OCI-LY7 (cell line): Measurements from ENCODE around the gene CELF2.

Source experiments
- CTCF ChIP-seq: fragments of 200-600 bp; sonication (generic); conservative IDR thresholded peaks from 2 replicates; pipeline ENCODE4 v1.5.1; 2014; ENCODE audit warnings: mild to moderate bottlenecking, antibody characterized with exemption, low read length, moderate library complexity, mixed read lengths
- EZH2phosphoT487 ChIP-seq: fragments of 200-600 bp; sonication (generic); IDR thresholded peaks from 2 replicates; pipeline ENCODE4 v1.6.1; 2018; ENCODE audit warnings: low read depth, borderline replicate concordance, mild to moderate bottlenecking, mixed run types, antibody characterized with exemption, low read length, moderate library complexity, mixed read lengths

GRCh38 chr10:11165591-11166543 is 148.2 kb downstream of the CELF2 start:
- TF ChIP-seq CTCF (peak; percentile 76), EZH2phosphoT487 (no peak)
